Esophagus squamous epithelium (tissue), 4 donors: Measurements from ENCODE around the gene NPHP4.

Experiments
- POLR2A ChIP-seq, 4 donors: fragments of 450-650 bp; IDR thresholded peaks; one replicate each; pipeline ENCODE4 v1.6.1; 2017; ENCODE audit warnings: antibody characterized with exemption in 4 of 4, mild to moderate bottlenecking in 4 of 4, moderate library complexity in 3 of 4
- TF ChIP-seq, protein P1 (sequence below), 6 experiments: fragments of 450-650 bp in 4 of 6; fragments of 200-600 bp in 2 of 6; sonication (generic) in 2 of 6; IDR thresholded peaks; one replicate each; pipeline ENCODE4 v1.5.1; 2016 to 2019; ENCODE audit warnings: antibody characterized with exemption in 6 of 6, mild to moderate bottlenecking in 4 of 6, moderate library complexity in 4 of 6

DNA sequence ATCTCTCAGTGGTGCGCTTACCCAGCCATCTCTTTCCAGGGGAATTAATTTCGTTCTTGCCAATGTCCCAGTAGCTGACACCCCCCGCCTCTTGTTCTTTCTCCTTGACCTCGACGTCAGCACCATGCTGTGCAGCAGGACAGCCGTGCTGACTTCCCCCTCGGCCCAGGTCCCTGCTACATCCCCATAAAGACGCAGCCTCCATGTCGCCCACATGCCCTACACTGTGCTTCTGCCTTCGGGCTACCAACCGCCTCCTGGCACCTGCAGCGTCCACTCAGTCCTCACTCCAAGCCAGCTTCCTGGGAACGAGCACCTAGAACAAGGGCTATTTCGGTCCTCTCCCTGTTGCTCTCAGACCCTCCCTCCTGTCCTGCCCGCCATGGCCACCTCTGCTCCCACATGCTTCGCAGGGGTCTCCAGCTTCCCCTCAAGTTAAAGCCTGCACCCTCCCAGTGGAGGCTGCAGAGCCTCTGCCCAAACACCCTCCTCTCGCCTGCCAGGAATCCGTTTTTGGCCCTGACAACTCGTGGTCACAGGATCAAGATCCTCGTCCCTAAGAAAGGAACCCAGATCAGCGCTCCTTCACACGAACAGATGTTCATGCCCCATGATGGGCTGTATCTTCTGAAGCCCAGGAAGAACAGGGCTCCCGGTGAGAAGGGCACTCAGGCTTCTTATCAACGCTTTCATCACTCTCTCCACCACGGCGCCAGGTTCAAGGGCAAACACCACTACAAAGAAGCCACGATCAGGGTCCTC is 109.7 kb downstream of the NPHP4 start:
- TF ChIP-seq, protein P1, sequence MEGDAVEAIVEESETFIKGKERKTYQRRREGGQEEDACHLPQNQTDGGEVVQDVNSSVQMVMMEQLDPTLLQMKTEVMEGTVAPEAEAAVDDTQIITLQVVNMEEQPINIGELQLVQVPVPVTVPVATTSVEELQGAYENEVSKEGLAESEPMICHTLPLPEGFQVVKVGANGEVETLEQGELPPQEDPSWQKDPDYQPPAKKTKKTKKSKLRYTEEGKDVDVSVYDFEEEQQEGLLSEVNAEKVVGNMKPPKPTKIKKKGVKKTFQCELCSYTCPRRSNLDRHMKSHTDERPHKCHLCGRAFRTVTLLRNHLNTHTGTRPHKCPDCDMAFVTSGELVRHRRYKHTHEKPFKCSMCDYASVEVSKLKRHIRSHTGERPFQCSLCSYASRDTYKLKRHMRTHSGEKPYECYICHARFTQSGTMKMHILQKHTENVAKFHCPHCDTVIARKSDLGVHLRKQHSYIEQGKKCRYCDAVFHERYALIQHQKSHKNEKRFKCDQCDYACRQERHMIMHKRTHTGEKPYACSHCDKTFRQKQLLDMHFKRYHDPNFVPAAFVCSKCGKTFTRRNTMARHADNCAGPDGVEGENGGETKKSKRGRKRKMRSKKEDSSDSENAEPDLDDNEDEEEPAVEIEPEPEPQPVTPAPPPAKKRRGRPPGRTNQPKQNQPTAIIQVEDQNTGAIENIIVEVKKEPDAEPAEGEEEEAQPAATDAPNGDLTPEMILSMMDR (IDR thresholded peaks at IDR 0.05) = no peak
- TF ChIP-seq POLR2A (IDR thresholded peaks at IDR 0.05) = no peak
